HepG2 (cell line): ENCODE data around the gene RNF40. TPM values are rescaled to one million over a fixed set of nuclear protein-coding genes. Genes with fewer than 3 reads are reported as not detected.

ENCODE experiments used
- ATAD3A ChIP-seq: sonication (generic); formaldehyde crosslinking; IDR thresholded peaks from 2 replicates; pipeline ENCODE4 v1.4.0; 2020; ENCODE audit warnings: missing genetic modification reagents
- DRAP1 ChIP-seq: IDR thresholded peaks from 2 replicates; pipeline ENCODE4 v1.6.1; 2016; ENCODE audit warnings: missing genetic modification reagents, missing compliant biosample characterization
- GLI4 ChIP-seq: sonication (generic); formaldehyde crosslinking; IDR thresholded peaks from 2 replicates; pipeline ENCODE4 v1.5.1; 2020; ENCODE audit warnings: missing genetic modification reagents, mild to moderate bottlenecking, moderate library complexity, borderline replicate concordance
- HDAC2 ChIP-seq: sonication (generic); formaldehyde crosslinking; IDR thresholded peaks from 2 replicates; pipeline ENCODE4 v1.4.0; 2020; ENCODE audit warnings: missing genetic modification reagents
- IKZF1 ChIP-seq: fragments of 450-650 bp; IDR thresholded peaks from 2 replicates; pipeline ENCODE4 v1.7.1; 2016
- KLF16 ChIP-seq, 2 experiments: sonication (generic) in 1 of 2; formaldehyde crosslinking in 1 of 2; IDR thresholded peaks; 2 replicates each; pipeline versions ENCODE4 v1.6.1 to v1.8.0; 2016 to 2023; ENCODE audit warnings: missing genetic modification reagents in 2 of 2, missing compliant biosample characterization in 1 of 2
- MEIS2 ChIP-seq: sonication (generic); formaldehyde crosslinking; IDR thresholded peaks from 2 replicates; pipeline ENCODE4 v1.9.0; 2021; ENCODE audit warnings: mild to moderate bottlenecking, missing genetic modification reagents
- NR3C1 ChIP-seq: sonication (generic); formaldehyde crosslinking; IDR thresholded peaks from 2 replicates; pipeline ENCODE4 v1.4.0; 2020; ENCODE audit warnings: missing genetic modification reagents
- PAWR ChIP-seq: sonication (generic); formaldehyde crosslinking; IDR thresholded peaks from 2 replicates; pipeline ENCODE4 v1.4.0; 2020; ENCODE audit warnings: missing genetic modification reagents, mild to moderate bottlenecking, borderline replicate concordance
- SAFB2 ChIP-seq: sonication (generic); formaldehyde crosslinking; IDR thresholded peaks from 2 replicates; pipeline ENCODE4 v1.5.1; 2020; ENCODE audit warnings: missing genetic modification reagents, low read depth, mild to moderate bottlenecking, borderline replicate concordance
- SATB2 ChIP-seq: sonication (generic); formaldehyde crosslinking; IDR thresholded peaks from 2 replicates; pipeline ENCODE4 v1.5.0; 2020; ENCODE audit warnings: missing genetic modification reagents
- SIX4 ChIP-seq: sonication (generic); formaldehyde crosslinking; IDR thresholded peaks from 2 replicates; pipeline ENCODE4 v1.4.0; 2020; ENCODE audit warnings: missing genetic modification reagents
- SOX5 ChIP-seq: IDR thresholded peaks from 2 replicates; pipeline ENCODE4 v1.6.1; 2016; ENCODE audit warnings: borderline replicate concordance
- TBP ChIP-seq: sonication (generic); formaldehyde crosslinking; IDR thresholded peaks from 2 replicates; pipeline ENCODE4 v1.5.0; 2020; ENCODE audit warnings: missing genetic modification reagents
- ZBTB7B ChIP-seq: sonication (generic); formaldehyde crosslinking; IDR thresholded peaks from 2 replicates; pipeline ENCODE4 v1.4.0; 2020; ENCODE audit warnings: missing genetic modification reagents
- ZFP82 ChIP-seq: sonication (generic); formaldehyde crosslinking; IDR thresholded peaks from 2 replicates; pipeline ENCODE4 v1.5.1; 2020; ENCODE audit warnings: mild to moderate bottlenecking, missing genetic modification reagents, borderline replicate concordance
- ZMAT3 ChIP-seq: sonication (generic); formaldehyde crosslinking; conservative IDR thresholded peaks from 2 replicates; pipeline ENCODE4 v1.7.0; 2021; ENCODE audit warnings: missing genetic modification reagents
- ZNF18 ChIP-seq: sonication (generic); formaldehyde crosslinking; IDR thresholded peaks from 2 replicates; pipeline ENCODE4 v1.8.0; 2022; ENCODE audit warnings: mild to moderate bottlenecking, missing genetic modification reagents; ENCODE audit not compliant: insufficient replicate concordance
- ZNF230 ChIP-seq: sonication (generic); formaldehyde crosslinking; IDR thresholded peaks from 2 replicates; pipeline ENCODE4 v1.4.0; 2020; ENCODE audit warnings: mild to moderate bottlenecking, missing genetic modification reagents
- ZNF33A ChIP-seq: sonication (generic); formaldehyde crosslinking; IDR thresholded peaks from 2 replicates; pipeline ENCODE4 v1.5.1; 2020; ENCODE audit warnings: missing genetic modification reagents, mild to moderate bottlenecking, moderate library complexity, borderline replicate concordance
- ZNF430 ChIP-seq: sonication (generic); formaldehyde crosslinking; IDR thresholded peaks from 2 replicates; pipeline ENCODE4 v1.9.0; 2021; ENCODE audit warnings: mild to moderate bottlenecking, missing genetic modification reagents
- ZNF558 ChIP-seq: sonication (generic); formaldehyde crosslinking; IDR thresholded peaks from 2 replicates; pipeline ENCODE4 v1.9.0; 2022; ENCODE audit warnings: mild to moderate bottlenecking, missing genetic modification reagents, borderline replicate concordance
- ZNF619 ChIP-seq: sonication (generic); formaldehyde crosslinking; IDR thresholded peaks from 2 replicates; pipeline ENCODE4 v1.4.0; 2020; ENCODE audit warnings: mild to moderate bottlenecking, missing genetic modification reagents
- ZNF639 ChIP-seq: conservative IDR thresholded peaks from 2 replicates; pipeline ENCODE4 v1.6.1; 2018; ENCODE audit warnings: missing genetic modification reagents
- ZNF766 ChIP-seq: sonication (generic); formaldehyde crosslinking; IDR thresholded peaks from 2 replicates; pipeline ENCODE4 v1.5.0; 2020; ENCODE audit warnings: missing genetic modification reagents, borderline replicate concordance
- ZNF768 ChIP-seq: sonication (generic); formaldehyde crosslinking; IDR thresholded peaks from 2 replicates; pipeline ENCODE4 v1.4.0; 2020; ENCODE audit warnings: missing genetic modification reagents
- ZNF839 ChIP-seq: sonication (generic); formaldehyde crosslinking; IDR thresholded peaks from 2 replicates; pipeline ENCODE4 v1.4.0; 2020; ENCODE audit warnings: missing genetic modification reagents, mild to moderate bottlenecking, borderline replicate concordance
- ZSCAN25 ChIP-seq: sonication (generic); formaldehyde crosslinking; IDR thresholded peaks from 2 replicates; pipeline ENCODE4 v1.8.0; 2022; ENCODE audit warnings: mild to moderate bottlenecking, missing genetic modification reagents
- polyA plus RNA-seq, 8 experiments: library from polyadenylated mRNA; depleted of rRNA in 3 of 8; stranded (reverse) in 7 of 8; unstranded in 1 of 8; fragments of >200 nt; fragmentation: Illumina TruSeq in 4 of 8; extraction: Trizol in 4 of 8; gene quantifications; 2 replicates each; pipeline versions ENCODE4 v1.2.1 to v1.2.3, GENCODE V29; 2011 to 2016; ENCODE audit warnings: low read depth in 4 of 8, missing spikeins in 1 of 8, mixed read lengths in 1 of 8; ENCODE audit not compliant: insufficient read depth in 1 of 8
- total RNA-seq, 5 experiments: library from RNA; depleted of rRNA; stranded (reverse); fragments of >200 nt; fragmentation: Illumina TruSeq; extraction: Trizol; gene quantifications; 2 replicates each; pipeline ENCODE4 v1.2.3, GENCODE V29; 2016; ENCODE audit warnings: low read depth in 1 of 5
- TF ChIP-seq, protein P1 (sequence below): sonication (generic); formaldehyde crosslinking; IDR thresholded peaks from 2 replicates; pipeline ENCODE4 v1.4.0; 2020; ENCODE audit warnings: mild to moderate bottlenecking, missing genetic modification reagents

The RNF40 gene
- total and polyA plus RNA-seq, 2 of the 13 experiments (the other 11 are each of a cell fraction or from before 2014, with no cell fraction given) = 84.0 to 85.6 TPM

DNA sequence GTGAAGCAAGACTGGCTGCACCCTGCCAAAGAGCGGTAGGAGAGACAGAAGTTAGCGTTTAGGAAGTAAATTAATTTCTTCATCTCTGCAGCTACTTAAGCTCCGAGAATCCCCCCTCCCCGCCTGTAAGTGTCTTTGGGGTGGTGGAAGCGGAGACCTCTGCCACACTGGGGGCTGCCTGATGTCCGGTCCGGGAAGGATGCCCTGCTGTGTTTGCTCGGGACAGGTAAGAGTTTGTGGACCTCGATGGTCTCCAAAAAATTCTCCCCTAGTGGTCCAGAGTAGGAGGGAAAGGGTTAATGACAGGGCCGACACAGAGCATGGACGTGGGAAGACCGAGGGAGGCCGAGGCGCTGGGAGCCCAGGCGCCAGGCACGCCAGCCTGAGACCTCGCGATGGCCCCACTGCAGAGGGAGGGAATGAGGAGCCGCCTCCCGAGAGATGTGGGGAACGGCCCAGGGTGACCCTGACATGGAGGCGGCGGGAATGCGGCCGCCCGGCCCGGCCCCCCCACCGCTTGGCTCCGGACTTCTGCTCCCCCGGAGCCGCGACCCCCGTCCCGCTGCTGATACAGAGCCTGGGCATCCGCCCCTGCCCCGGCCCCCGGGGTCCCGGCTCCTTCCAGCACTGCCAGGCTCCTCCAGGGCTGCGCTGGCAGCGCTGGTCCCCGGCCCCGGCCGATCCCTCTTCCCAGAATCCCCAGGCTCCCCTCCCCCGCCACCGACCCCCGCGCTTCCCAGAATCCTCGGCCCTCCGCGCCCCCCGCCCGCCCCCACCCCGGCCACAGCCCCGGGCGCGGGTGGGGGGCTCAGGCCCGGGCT is 24.2 kb downstream of the RNF40 start (continued):
- TF ChIP-seq SOX5 (CRISPR knock-in tag) (no peak), PAWR (CRISPR knock-in tag) (no peak), GLI4 (CRISPR knock-in tag) (no peak), ZNF230 (CRISPR knock-in tag) (no peak), SAFB2 (0 out of 2 replicates have a peak, but pooled peaks have one; percentile 54), ZNF768 (CRISPR knock-in tag) (peak; percentile 39; the same call in 1 of the 2 replicates), KLF16 (CRISPR knock-in tag; IDR thresholded peaks at IDR 0.05) (no peak), ZNF619 (CRISPR knock-in tag) (no peak), ZNF33A (CRISPR knock-in tag) (no peak), MEIS2 (CRISPR knock-in tag) (peak; percentile 49; the same call in 1 of the 2 replicates), ZNF639 (no peak), DRAP1 (CRISPR knock-in tag) (no peak), ZNF430 (CRISPR knock-in tag) (no peak), ZMAT3 (0 out of 2 replicates have a peak, but pooled peaks have one; percentile 8), ZBTB7B (CRISPR knock-in tag) (no peak), ZFP82 (no peak; the same call in 1 of the 2 replicates), ATAD3A (no peak), ZNF558 (CRISPR knock-in tag) (no peak), IKZF1 (no peak), TBP (CRISPR knock-in tag) (no peak), ZNF839 (no peak), SIX4 (CRISPR knock-in tag) (no peak), HDAC2 (CRISPR knock-in tag) (no peak), SATB2 (no peak), ZSCAN25 (no peak), ZNF766 (CRISPR knock-in tag) (no peak), ZNF18 (CRISPR knock-in tag) (no peak), NR3C1 (CRISPR knock-in tag) (no peak)
- TF ChIP-seq, protein P1, sequence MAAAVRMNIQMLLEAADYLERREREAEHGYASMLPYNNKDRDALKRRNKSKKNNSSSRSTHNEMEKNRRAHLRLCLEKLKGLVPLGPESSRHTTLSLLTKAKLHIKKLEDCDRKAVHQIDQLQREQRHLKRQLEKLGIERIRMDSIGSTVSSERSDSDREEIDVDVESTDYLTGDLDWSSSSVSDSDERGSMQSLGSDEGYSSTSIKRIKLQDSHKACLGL (CRISPR knock-in tag) = peak; percentile 64; the same call in 1 of the 2 replicates
